CD4-positive, alpha-beta T cell (primary cell): ENCODE results near the gene CRAMP1. TPM values are rescaled to one million over a fixed set of nuclear protein-coding genes. Genes with fewer than 3 reads are reported as not detected.

Experiments used
- ATAC-seq: fragments of 200-7000 bp; cut with Tn5 transposase; one replicate; pipeline ENCODE4 v1.10.0; 2022; ENCODE audit warnings: mild to moderate bottlenecking; ENCODE audit not compliant: poor library complexity
- CTCF ChIA-PET: fragments of 350-600 bp; sonication (Branson Sonifier 250); formaldehyde crosslinking; loops from one replicate; lab custom pipeline; 2021; ENCODE audit warnings: antibody characterized with exemption, inconsistent platforms; lab: Charles Lee
- POLR2A ChIA-PET: fragments of 350-600 bp; sonication (Branson Sonifier 250); formaldehyde crosslinking; loops from one replicate; lab custom pipeline; 2021; ENCODE audit warnings: antibody characterized with exemption, inconsistent platforms; lab: Charles Lee
- DNase-seq, 14 experiments: peaks; one replicate each; pipeline ENCODE4 v3.0.0-alpha.2; 2013 to 2020; ENCODE audit warnings: mixed read lengths in 2 of 14
- H3K27ac ChIP-seq, 2 donors: one replicate each; pipeline versions ENCODE4 v1.5.1 to v1.7.0; 2013; ENCODE audit warnings: low read length in 2 of 2, low read depth in 1 of 2, mild to moderate bottlenecking in 1 of 2
- H3K27me3 ChIP-seq, 2 experiments: 1 replicate in 1 of 2; 2 replicates in 1 of 2; pipeline versions ENCODE4 v1.6.1 to v1.7.0; 2013; ENCODE audit warnings: low read length in 2 of 2, control low read depth in 1 of 2, mild to moderate bottlenecking in 1 of 2, moderate library complexity in 1 of 2; ENCODE audit not compliant: insufficient read depth in 2 of 2, control insufficient read depth in 1 of 2
- H3K36me3 ChIP-seq: one replicate; pipeline ENCODE4 v1.6.1; 2013; ENCODE audit warnings: low read length, control low read depth; ENCODE audit not compliant: insufficient read depth
- H3K4me1 ChIP-seq: one replicate; pipeline ENCODE4 v1.6.1; 2013; ENCODE audit warnings: low read length, control low read depth; ENCODE audit not compliant: insufficient read depth
- H3K4me3 ChIP-seq: one replicate; pipeline ENCODE4 v1.5.1; 2013; ENCODE audit warnings: mild to moderate bottlenecking, low read length, moderate library complexity
- H3K9me3 ChIP-seq, 2 experiments: 1 replicate in 1 of 2; 2 replicates in 1 of 2; pipeline versions ENCODE4 v1.6.1 to v1.7.0; 2013; ENCODE audit warnings: low read length in 2 of 2, mild to moderate bottlenecking in 2 of 2, control low read depth in 1 of 2, moderate library complexity in 1 of 2; ENCODE audit not compliant: control insufficient read depth in 1 of 2, insufficient read depth in 1 of 2
- H3K27ac Mint-ChIP-seq: one replicate; pipeline ENCODE4 v1.8.0; 2020; ENCODE audit warnings: mixed read lengths
- H3K27me3 Mint-ChIP-seq: one replicate; pipeline ENCODE4 v1.8.0; 2021; ENCODE audit warnings: mixed read lengths
- H3K36me3 Mint-ChIP-seq: one replicate; pipeline ENCODE4 v1.8.0; 2021; ENCODE audit warnings: low read depth, mixed read lengths
- H3K4me1 Mint-ChIP-seq: one replicate; pipeline ENCODE4 v1.8.0; 2021; ENCODE audit warnings: low read depth, mixed read lengths
- H3K4me3 Mint-ChIP-seq: one replicate; pipeline ENCODE4 v1.8.0; 2020; ENCODE audit warnings: mild to moderate bottlenecking, mixed read lengths
- H3K9me3 Mint-ChIP-seq: one replicate; pipeline ENCODE4 v1.8.0; 2020; ENCODE audit warnings: mixed read lengths
- intact Hi-C, 2 experiments: fragments of 100-400 bp; cut with DNase I in 1 of 2; cut with micrococcal nuclease in 1 of 2; formaldehyde crosslinking; loops; one replicate each; pipeline versions ENCODE4 v1.15.1 to v1.9.0; 2023 to 2025; cut with DNase I, micrococcal nuclease
- total RNA-seq, 174 experiments: library from RNA in 2 of 174; stranded (reverse) in 2 of 174; gene quantifications; one replicate each; pipeline ENCODE4 v1.2.3 and lab custom pipeline; 2021 to 2026
- TF ChIP-seq, protein P1 (sequence below): fragments of 200-600 bp; IDR thresholded peaks from one replicate; pipeline ENCODE4 v1.8.0; 2022; ENCODE audit warnings: antibody characterized with exemption, mild to moderate bottlenecking

Gene CRAMP1
- total RNA-seq, 2 experiments from 2014 or later: 14.1 to 15.2 TPM

- no peak overlapping the region for H3K4me3 ChIP-seq
- H3K36me3 ChIP-seq: peaks cover 63% of the 10 kb centered on the region
- no peaks in the 10 kb centered on the region for H3K27me3 ChIP-seq
- no peak for ATAC-seq
- Mint-ChIP-seq H3K36me3 (peaks cover 83% of the 10 kb centered on the region), H3K4me3 (no peak overlapping the region), H3K9me3 (no peaks in the 10 kb centered on the region), H3K27me3 (no peaks in the 10 kb centered on the region), H3K27ac (no peak overlapping the region), H3K4me1 (peaks cover under 1% of the 10 kb centered on the region)
- no peaks in the 10 kb centered on the region for H3K9me3 ChIP-seq
- TF ChIP-seq, protein P1, sequence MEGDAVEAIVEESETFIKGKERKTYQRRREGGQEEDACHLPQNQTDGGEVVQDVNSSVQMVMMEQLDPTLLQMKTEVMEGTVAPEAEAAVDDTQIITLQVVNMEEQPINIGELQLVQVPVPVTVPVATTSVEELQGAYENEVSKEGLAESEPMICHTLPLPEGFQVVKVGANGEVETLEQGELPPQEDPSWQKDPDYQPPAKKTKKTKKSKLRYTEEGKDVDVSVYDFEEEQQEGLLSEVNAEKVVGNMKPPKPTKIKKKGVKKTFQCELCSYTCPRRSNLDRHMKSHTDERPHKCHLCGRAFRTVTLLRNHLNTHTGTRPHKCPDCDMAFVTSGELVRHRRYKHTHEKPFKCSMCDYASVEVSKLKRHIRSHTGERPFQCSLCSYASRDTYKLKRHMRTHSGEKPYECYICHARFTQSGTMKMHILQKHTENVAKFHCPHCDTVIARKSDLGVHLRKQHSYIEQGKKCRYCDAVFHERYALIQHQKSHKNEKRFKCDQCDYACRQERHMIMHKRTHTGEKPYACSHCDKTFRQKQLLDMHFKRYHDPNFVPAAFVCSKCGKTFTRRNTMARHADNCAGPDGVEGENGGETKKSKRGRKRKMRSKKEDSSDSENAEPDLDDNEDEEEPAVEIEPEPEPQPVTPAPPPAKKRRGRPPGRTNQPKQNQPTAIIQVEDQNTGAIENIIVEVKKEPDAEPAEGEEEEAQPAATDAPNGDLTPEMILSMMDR: no peak
- no peaks in the 10 kb centered on the region for H3K4me1 ChIP-seq
- intact Hi-C loops: no loop called here
- no peak overlapping the region for H3K27ac ChIP-seq
- no peak for DNase-seq
- ChIA-PET CTCF (no interaction called here), POLR2A (interaction anchor here (0.8 kb wide), 1 partner anchor 37 kb away, joined by 3 read pairs; no protein-coding TSS in a partner anchor)
These were observed 28.2 kb downstream of the CRAMP1 start for GRCh38 chr16:1640261-1640941.

GRCh38 chr16:1641261-1641660 is 29.1 kb downstream of the CRAMP1 start:
- H3K36me3 Mint-ChIP-seq: peaks cover 85% of the 10 kb centered on the region
- H3K4me3 Mint-ChIP-seq: no peak overlapping the region
- intact Hi-C loops: no loop called here
- H3K27me3 ChIP-seq: no peaks in the 10 kb centered on the region
- H3K9me3 ChIP-seq: no peaks in the 10 kb centered on the region
- ATAC-seq: no peak
- no peak for DNase-seq
- no peak overlapping the region for H3K4me3 ChIP-seq
- TF ChIP-seq, protein P1: no peak
- H3K4me1 Mint-ChIP-seq: peaks cover 9% of the 10 kb centered on the region
- no peaks in the 10 kb centered on the region for H3K9me3 Mint-ChIP-seq
- ChIA-PET CTCF (no interaction called here), POLR2A (no interaction called here)
- H3K36me3 ChIP-seq: peaks cover 66% of the 10 kb centered on the region
- H3K27ac ChIP-seq: no peak overlapping the region
- H3K27ac Mint-ChIP-seq: no peak overlapping the region
- H3K4me1 ChIP-seq: peaks cover 5% of the 10 kb centered on the region
- H3K27me3 Mint-ChIP-seq: no peaks in the 10 kb centered on the region

- TF ChIP-seq, protein P1: no peak
These were observed 30.0 kb downstream of the CRAMP1 start for GRCh38 chr16:1642148-1642547.

More at GRCh38 chr16:1642148-1642547, 30.0 kb downstream of the CRAMP1 start:
- Mint-ChIP-seq H3K27ac (no peak overlapping the region), H3K4me3 (no peak overlapping the region), H3K4me1 (peaks cover 15% of the 10 kb centered on the region), H3K36me3 (peaks cover 91% of the 10 kb centered on the region), H3K9me3 (no peaks in the 10 kb centered on the region), H3K27me3 (no peaks in the 10 kb centered on the region)
- Histone ChIP-seq H3K27me3 (no peaks in the 10 kb centered on the region), H3K4me3 (no peak overlapping the region), H3K4me1 (peaks cover 5% of the 10 kb centered on the region), H3K27ac (no peak overlapping the region), H3K36me3 (peaks cover 66% of the 10 kb centered on the region), H3K9me3 (no peaks in the 10 kb centered on the region)
- ChIA-PET CTCF (no interaction called here), POLR2A (no interaction called here)
- DNase-seq: no peak
- ATAC-seq: no peak
- intact Hi-C loops: no loop called here
